Measurements from ENCODE around the gene CDH4. TPM values are rescaled to one million over a fixed set of nuclear protein-coding genes. Genes with fewer than 3 reads are reported as not detected.

Gene CDH4
- total and polyA plus RNA-seq, 2 of the 8 experiments (the other 6 are each of a cell fraction or from before 2014, with no cell fraction given) = 4.3 to 7.9 TPM

DNA sequence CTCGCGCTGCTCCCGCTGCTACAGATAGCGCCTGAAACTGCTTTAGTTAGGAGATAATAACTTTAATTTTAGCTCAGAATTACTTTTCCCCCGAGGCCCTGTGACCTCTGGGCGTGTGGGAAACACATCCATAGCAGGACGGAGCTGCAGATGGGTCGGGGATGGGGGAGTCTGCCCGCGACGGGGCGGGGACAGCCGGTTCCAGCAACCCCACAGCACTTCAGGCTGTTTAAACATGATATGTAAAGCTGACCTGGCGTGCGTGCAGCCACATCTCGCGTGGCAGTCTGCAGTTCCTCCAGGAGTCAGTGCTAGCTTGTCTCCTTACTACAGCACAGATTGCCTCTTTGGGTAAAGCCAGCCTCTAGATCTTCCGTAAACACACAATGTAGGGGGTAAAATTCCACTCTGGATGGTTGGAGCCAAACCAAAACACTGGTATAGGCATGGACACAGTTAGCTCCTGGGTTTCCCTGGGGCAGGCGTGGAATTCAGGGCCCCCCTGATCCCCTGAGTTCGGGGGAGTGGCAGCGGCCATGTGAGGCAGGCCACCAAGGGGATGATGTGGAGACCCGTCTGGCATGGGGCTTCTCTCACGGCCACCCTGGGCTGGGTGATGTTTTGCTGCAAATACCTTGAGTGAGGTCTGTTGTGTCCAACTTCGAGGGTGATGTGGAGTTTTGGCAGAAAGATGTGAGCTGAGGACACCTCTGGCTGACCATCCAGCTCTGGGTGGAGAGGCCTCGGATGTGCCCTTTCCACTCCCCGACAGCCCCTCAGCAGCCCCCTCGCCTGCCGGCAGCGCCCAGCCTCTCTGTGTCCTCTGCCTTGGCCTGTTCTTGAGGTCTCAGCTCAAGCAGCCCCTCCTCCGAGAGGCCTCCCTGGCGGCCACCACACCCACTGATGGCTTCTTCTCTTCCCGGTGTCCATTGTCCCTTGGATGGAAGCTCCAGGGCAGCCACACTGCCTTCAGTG lies 599.2 kb downstream of the CDH4 start:
- Histone ChIP-seq H3K4me2 (ENCODE audit: insufficient read depth in 1 of 2, low read depth in 2 of 2, low read length in 2 of 2) (no peak overlapping the region), H3K27ac (ENCODE audit: low read depth, low read length) (no peak overlapping the region)
- 86% methylated on average over 28 of the region's 32 CpGs; no CpG with 5 or more reads in 1 of the 2 experiments for WGBS, 2 experiments (ENCODE audit: extremely low coverage in 1 of 2, insufficient coverage in 1 of 2, insufficient read length in 1 of 2, insufficient replicate concordance in 2 of 2, low coverage in 1 of 2, low lambda C conversion rate in 2 of 2, missing lambda C conversion rate in 1 of 2)
- TF ChIP-seq CHD2 (IDR thresholded peaks at IDR 0.05; ENCODE audit: low read length) (no peak), SRF (IDR thresholded peaks at IDR 0.05; ENCODE audit: low read depth, low read length) (no peak), RFX5 (IDR thresholded peaks at IDR 0.05; ENCODE audit: borderline replicate concordance, low read depth, low read length) (no peak), PHF8 (conservative IDR thresholded peaks at IDR 0.05; ENCODE audit: low read depth, low read length) (no peak), NRF1 (IDR thresholded peaks at IDR 0.05; ENCODE audit: low read depth, low read length) (no peak), BACH1 (IDR thresholded peaks at IDR 0.05; ENCODE audit: low read length) (no peak)
- TF ChIP-seq, protein P1, sequence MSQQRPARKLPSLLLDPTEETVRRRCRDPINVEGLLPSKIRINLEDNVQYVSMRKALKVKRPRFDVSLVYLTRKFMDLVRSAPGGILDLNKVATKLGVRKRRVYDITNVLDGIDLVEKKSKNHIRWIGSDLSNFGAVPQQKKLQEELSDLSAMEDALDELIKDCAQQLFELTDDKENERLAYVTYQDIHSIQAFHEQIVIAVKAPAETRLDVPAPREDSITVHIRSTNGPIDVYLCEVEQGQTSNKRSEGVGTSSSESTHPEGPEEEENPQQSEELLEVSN (IDR thresholded peaks at IDR 0.05) = no peak

More for the DNA sequence above, 599.2 kb downstream of the CDH4 start:
- CTCF ChIA-PET (ENCODE audit: partially characterized antibody) = interaction anchor here (1.0 to 1.2 kb wide), 3 partner anchors 11 to 32 kb away, joined by 3 to 5 read pairs (median 3); no protein-coding TSS in a partner anchor
- no peak for FAIRE-seq
- Histone ChIP-seq H4K91ac (replicated peaks; ENCODE audit: insufficient read length, low read length) (no peak overlapping the region), H2BK5ac (ENCODE audit: low read depth, low read length) (no peak overlapping the region), H3K56ac (replicated peaks; ENCODE audit: insufficient read length, low read depth, low read length) (no peak overlapping the region), H2BK12ac (ENCODE audit: low read depth, low read length) (no peak overlapping the region), H4K5ac (ENCODE audit: insufficient read length, low read depth, low read length) (no peak overlapping the region), H2AK5ac (ENCODE audit: low read depth, low read length) (no peak overlapping the region), H2BK15ac (ENCODE audit: low read length) (no peak overlapping the region), H3K14ac (ENCODE audit: insufficient read length) (no peak overlapping the region), H3K4me1 (replicated peaks in 1 of 4; ENCODE audit: control insufficient read depth in 3 of 4, insufficient read depth in 4 of 4, low read length in 3 of 4) (no peaks in the 10 kb centered on the region), H3K27me3 (replicated peaks in 1 of 4; ENCODE audit: control insufficient read depth in 3 of 4, extremely low read depth in 1 of 4, insufficient read depth in 3 of 4, low read length in 3 of 4) (no peaks in the 10 kb centered on the region; a peak in 1 of 7 replicates), H2BK20ac (ENCODE audit: low read length) (no peak overlapping the region), H3K9me3 (ENCODE audit: insufficient read depth in 2 of 2, low read depth in 1 of 2, low read length in 1 of 2) (peaks cover 4 to 6% of the 10 kb centered on the region in 2 experiments; a peak in 1 of 4 replicates), H3K9ac (replicated peaks in 1 of 4; ENCODE audit: extremely low read depth in 1 of 4, low read depth in 3 of 4, low read length in 3 of 4) (no peak overlapping the region), H4K20me1 (replicated peaks in 1 of 2; ENCODE audit: control insufficient read depth in 1 of 2, insufficient read depth in 2 of 2, low read length in 2 of 2) (no peaks in the 10 kb centered on the region), H3K23ac (ENCODE audit: insufficient read length) (no peak overlapping the region), H3K18ac (ENCODE audit: extremely low read depth, low read length) (no peak overlapping the region; the same call in 1 of the 2 replicates), H2AFZ (ENCODE audit: low read length) (no peak overlapping the region), H3K36me3 (ENCODE audit: control insufficient read depth in 2 of 4, insufficient read depth in 4 of 4, low read length in 3 of 4) (no peaks in the 10 kb centered on the region), H4K8ac (ENCODE audit: extremely low read depth, insufficient read depth, low read length) (no peak overlapping the region), H3K23me2 (ENCODE audit: low read depth, low read length) (no peaks in the 10 kb centered on the region), H3K79me2 (ENCODE audit: control insufficient read depth in 1 of 2, insufficient read depth in 2 of 2, low read length in 2 of 2) (no peaks in the 10 kb centered on the region), H3K79me1 (ENCODE audit: low read depth, low read length) (no peaks in the 10 kb centered on the region), H2BK120ac (replicated peaks; ENCODE audit: low read depth, low read length) (no peak overlapping the region), H3K4me3 (ENCODE audit: extremely low read depth in 1 of 4, insufficient read depth in 2 of 4, low read depth in 3 of 4, low read length in 4 of 4) (no peak overlapping the region), H3K4ac (replicated peaks; ENCODE audit: insufficient read length, low read depth, low read length) (no peak overlapping the region)
- no peak for DNase-seq (ENCODE audit: low read depth in 1 of 2, low spot score in 2 of 2)
- POLR2A ChIA-PET (ENCODE audit: partially characterized antibody) = interaction anchor here (1.3 kb wide), 1 partner anchor 37 kb away, joined by 3 read pairs; no protein-coding TSS in a partner anchor

Data from H1 (cell line).